Endodermal cell (in vitro differentiated cells): ENCODE data around the gene HOXC6. TPM values are rescaled to one million over a fixed set of nuclear protein-coding genes. Genes with fewer than 3 reads are reported as not detected.
A peak's percentile ranks its signal among the peaks of the same experiment; 100 is the strongest.

Experiments used
- DNase-seq: peaks from one replicate; pipeline ENCODE4 v3.0.0-alpha.2; 2017
- H3K27ac ChIP-seq: 2 replicates; pipeline ENCODE4 v1.5.1; 2013; ENCODE audit warnings: mild to moderate bottlenecking, low read depth, low read length, moderate library complexity
- H3K27me3 ChIP-seq: 2 replicates; pipeline ENCODE4 v1.6.1; 2013; ENCODE audit warnings: mild to moderate bottlenecking, low read length, moderate library complexity; ENCODE audit not compliant: insufficient read depth, control insufficient read depth, poor library complexity, severe bottlenecking
- H3K36me3 ChIP-seq: 2 replicates; pipeline ENCODE4 v1.7.0; 2013; ENCODE audit warnings: mild to moderate bottlenecking, low read length, moderate library complexity; ENCODE audit not compliant: control insufficient read depth, insufficient read depth
- H3K4me1 ChIP-seq: one replicate; pipeline ENCODE4 v1.7.0; 2013; ENCODE audit warnings: low read length; ENCODE audit not compliant: control insufficient read depth, insufficient read depth
- H3K4me3 ChIP-seq: 2 replicates; pipeline ENCODE4 v1.5.1; 2013; ENCODE audit warnings: mild to moderate bottlenecking, low read length, moderate library complexity
- H3K9ac ChIP-seq: 2 replicates; pipeline ENCODE4 v1.6.1; 2013; ENCODE audit warnings: mild to moderate bottlenecking, low read length, moderate library complexity; ENCODE audit not compliant: poor library complexity, severe bottlenecking; ENCODE audit errors: extremely low read depth
- H3K9me3 ChIP-seq: 2 replicates; pipeline ENCODE4 v1.6.1; 2013; ENCODE audit warnings: mild to moderate bottlenecking, low read length, moderate library complexity; ENCODE audit not compliant: control insufficient read depth
- H3K27ac Mint-ChIP-seq: 2 replicates; pipeline ENCODE4 v1.8.0; 2020; ENCODE audit warnings: mixed read lengths
- H3K27me3 Mint-ChIP-seq: 2 replicates; pipeline ENCODE4 v1.8.0; 2021; ENCODE audit warnings: mild to moderate bottlenecking, mixed read lengths; ENCODE audit not compliant: insufficient read depth
- H3K36me3 Mint-ChIP-seq: 2 replicates; pipeline ENCODE4 v1.8.0; 2020; ENCODE audit warnings: low read depth, mixed read lengths
- H3K4me1 Mint-ChIP-seq: 2 replicates; pipeline ENCODE4 v1.8.0; 2020; ENCODE audit warnings: mixed read lengths
- H3K4me3 Mint-ChIP-seq: 2 replicates; pipeline ENCODE4 v1.8.0; 2020; ENCODE audit warnings: mild to moderate bottlenecking, moderate library complexity, mixed read lengths
- H3K9me3 Mint-ChIP-seq: 2 replicates; pipeline ENCODE4 v1.8.0; 2020; ENCODE audit warnings: mild to moderate bottlenecking, mixed read lengths
- CTCF ChIP-seq: fragments of 200-600 bp; sonication (generic); conservative IDR thresholded peaks from 2 replicates; pipeline ENCODE4 v1.5.0; 2021; ENCODE audit warnings: antibody characterized with exemption, mild to moderate bottlenecking
- WGBS, 2 experiments: methylation state at CpG; one replicate each; pipeline versions ENCODE4 v1.1.5 to v1.1.7; 2013; ENCODE audit warnings: missing lambda C conversion rate in 2 of 2, mixed read lengths in 1 of 2; ENCODE audit not compliant: insufficient coverage in 1 of 2, insufficient read length in 1 of 2; 5-methylcytosine and 5-hydroxymethylcytosine counted together
- total RNA-seq, 2 donors: library from RNA; stranded (reverse); fragmentation: NEBNext Ultra II Directional in 1 of 2; extraction: Animal tissue kit (Norgen Biotek cat#: 25700) in 1 of 2; gene quantifications; 2 replicates in 1 of 2; 3 replicates in 1 of 2; pipeline ENCODE4 v1.2.1, GENCODE V29; 2021

HOXC6 gene
- total RNA-seq, 2 donors from 2014 or later: not detected

GRCh38 chr12:53987787-53988230 is 40.4 kb upstream of the HOXC6 start:
- H3K4me1 Mint-ChIP-seq: no peaks in the 10 kb centered on the region
- Histone ChIP-seq H3K9ac (no peak overlapping the region), H3K4me1 (no peaks in the 10 kb centered on the region), H3K4me3 (no peak overlapping the region), H3K36me3 (no peaks in the 10 kb centered on the region), H3K27ac (no peak overlapping the region), H3K27me3 (peaks cover 100% of the 10 kb centered on the region), H3K9me3 (peaks cover 8% of the 10 kb centered on the region)
- no peak for DNase-seq
- peaks cover 16% of the 10 kb centered on the region for H3K9me3 Mint-ChIP-seq
- H3K36me3 Mint-ChIP-seq: no peaks in the 10 kb centered on the region
- no peak for TF ChIP-seq CTCF
- H3K4me3 Mint-ChIP-seq: no peak overlapping the region
- H3K27ac Mint-ChIP-seq: no peak overlapping the region
- WGBS, 2 experiments: 21 to 29% methylated on average over 1 to 4 of the region's 4 CpGs
- peaks cover 100% of the 10 kb centered on the region for H3K27me3 Mint-ChIP-seq

- Histone ChIP-seq H3K9me3 (peaks cover 8% of the 10 kb centered on the region), H3K36me3 (no peaks in the 10 kb centered on the region), H3K27ac (no peak overlapping the region), H3K9ac (no peak overlapping the region), H3K4me1 (no peaks in the 10 kb centered on the region), H3K4me3 (no peak overlapping the region), H3K27me3 (peaks cover 100% of the 10 kb centered on the region)
- no peak for DNase-seq
- Mint-ChIP-seq H3K4me3 (no peak overlapping the region), H3K4me1 (no peaks in the 10 kb centered on the region), H3K36me3 (no peaks in the 10 kb centered on the region), H3K27ac (no peak overlapping the region), H3K9me3 (peaks cover 11% of the 10 kb centered on the region), H3K27me3 (peaks cover 100% of the 10 kb centered on the region)
- TF ChIP-seq CTCF: no peak
- WGBS, 2 experiments: 12 to 14% methylated on average over 1 to 5 of the region's 5 CpGs
These were observed 39.6 kb upstream of the HOXC6 start for GRCh38 chr12:53988541-53989226.

GRCh38 chr12:53989227-53990113 is 38.8 kb upstream of the HOXC6 start:
- Histone ChIP-seq H3K27me3 (peaks cover 100% of the 10 kb centered on the region), H3K27ac (no peak overlapping the region), H3K9me3 (peaks cover 8% of the 10 kb centered on the region), H3K4me3 (no peak overlapping the region), H3K4me1 (no peaks in the 10 kb centered on the region), H3K36me3 (no peaks in the 10 kb centered on the region), H3K9ac (no peak overlapping the region)
- Mint-ChIP-seq H3K27me3 (peaks cover 100% of the 10 kb centered on the region), H3K4me3 (no peak overlapping the region), H3K36me3 (no peaks in the 10 kb centered on the region), H3K4me1 (no peaks in the 10 kb centered on the region), H3K9me3 (peaks cover 11% of the 10 kb centered on the region), H3K27ac (no peak overlapping the region)
- WGBS, 2 experiments: 17 to 20% methylated on average over 20 to 27 of the region's 28 CpGs
- no peak for DNase-seq
- TF ChIP-seq CTCF: peak; percentile 63
